Middle frontal gyrus (tissue), 1 donor: ENCODE measurements around the gene PALM3.

Experiments
- DNase-seq: peaks from one replicate; pipeline ENCODE4 v3.0.0-alpha.2; 2015; ENCODE audit warnings: low spot score; ENCODE audit errors: extremely low spot score

Gene PALM3

GRCh38 chr19:14089662-14090508 lies 28.0 kb upstream of the PALM3 start:
- no peak for DNase-seq

GRCh38 chr19:14089412-14089661 lies 27.5 kb upstream of the PALM3 start:
- DNase-seq = no peak

- DNase-seq = no peak
These were observed 26.9 kb upstream of the PALM3 start for GRCh38 chr19:14088634-14089411.

- no peak for DNase-seq
These were observed 24.2 kb upstream of the PALM3 start for GRCh38 chr19:14086098-14086497.

- no peak for DNase-seq
These were observed 23.6 kb upstream of the PALM3 start, which contains the start of gene C19orf67 for GRCh38 chr19:14085309-14085995. TSS of gene C19orf67 (minus strand) at chr19:14085783. CDS start at chr19:14085627, 156 bp downstream.

- DNase-seq = no peak
These were observed 20.7 kb upstream of the PALM3 start for GRCh38 chr19:14082675-14082960.

- no peak for DNase-seq
These were observed 20.2 kb upstream of the PALM3 start for GRCh38 chr19:14081797-14082674.

- peak; percentile 99 for DNase-seq
These were observed 19.3 kb upstream of the PALM3 start for GRCh38 chr19:14080887-14081796.

GRCh38 chr19:14078411-14078810 lies 16.5 kb upstream of the PALM3 start:
- no peak for DNase-seq

GRCh38 chr19:14073925-14074838 lies 12.3 kb upstream of the PALM3 start:
- no peak for DNase-seq

- peak; percentile 68 for DNase-seq
These were observed 11.5 kb upstream of the PALM3 start for GRCh38 chr19:14073261-14073924.

- DNase-seq = no peak
These were observed 10.8 kb upstream of the PALM3 start, which contains the start of gene MISP3 for GRCh38 chr19:14072535-14073260. TSS of gene MISP3 (plus strand) at chr19:14072786. CDS start at chr19:14073310, 524 bp downstream.

GRCh38 chr19:14070268-14071050 lies 8.6 kb upstream of the PALM3 start:
- no peak for DNase-seq

- DNase-seq = no peak
These were observed 4.3 kb upstream of the PALM3 start for GRCh38 chr19:14066134-14066533.

GRCh38 chr19:14063105-14063504 lies 1.2 kb upstream of the PALM3 start:
- DNase-seq = no peak

- DNase-seq = no peak
These were observed 631 bp upstream of the PALM3 start for GRCh38 chr19:14062558-14062855.

- DNase-seq = no peak
These were observed 661 bp downstream of the PALM3 start for GRCh38 chr19:14061081-14061749.
